Measurements from ENCODE around the gene PARD3B.

The PARD3B gene

GRCh38 chr2:205651719-205652118 is 1106.4 kb downstream of the PARD3B start:
- no peak overlapping the region for H3K4me3 ChIP-seq (ENCODE audit: low read depth, low read length)
- no peak for DNase-seq (ENCODE audit: low read depth)
- TF ChIP-seq MAX (IDR thresholded peaks at IDR 0.05; ENCODE audit: low read depth, low read length) (no peak), CTCF (IDR thresholded peaks at IDR 0.05; ENCODE audit: low read depth, low read length) (no peak), POLR2A (IDR thresholded peaks at IDR 0.05; ENCODE audit: extremely low read depth, insufficient read length) (no peak), MYC (IDR thresholded peaks at IDR 0.05; ENCODE audit: low read depth, low read length) (no peak)

- TF ChIP-seq CTCF (IDR thresholded peaks at IDR 0.05; ENCODE audit: low read depth, low read length) = no peak
- TF ChIP-seq MAX (IDR thresholded peaks at IDR 0.05; ENCODE audit: low read depth, low read length) = no peak
- no peak for TF ChIP-seq POLR2A (IDR thresholded peaks at IDR 0.05; ENCODE audit: extremely low read depth, insufficient read length)
- no peak for TF ChIP-seq MYC (IDR thresholded peaks at IDR 0.05; ENCODE audit: low read depth, low read length)
- no peak for DNase-seq (ENCODE audit: low read depth)
- H3K4me3 ChIP-seq (ENCODE audit: low read depth, low read length) = no peak overlapping the region
These were observed 1109.8 kb downstream of the PARD3B start for GRCh38 chr2:205654878-205655605.

GRCh38 chr2:205655779-205656456 is 1110.6 kb downstream of the PARD3B start:
- TF ChIP-seq MAX (IDR thresholded peaks at IDR 0.05; ENCODE audit: low read depth, low read length) = no peak
- no peak for TF ChIP-seq MYC (IDR thresholded peaks at IDR 0.05; ENCODE audit: low read depth, low read length)
- no peak for TF ChIP-seq CTCF (IDR thresholded peaks at IDR 0.05; ENCODE audit: low read depth, low read length)
- no peak for TF ChIP-seq POLR2A (IDR thresholded peaks at IDR 0.05; ENCODE audit: extremely low read depth, insufficient read length)
- DNase-seq (ENCODE audit: low read depth) = no peak
- no peak overlapping the region for H3K4me3 ChIP-seq (ENCODE audit: low read depth, low read length)

- DNase-seq (ENCODE audit: low read depth) = no peak
- no peak overlapping the region for H3K4me3 ChIP-seq (ENCODE audit: low read depth, low read length)
- TF ChIP-seq CTCF (IDR thresholded peaks at IDR 0.05; ENCODE audit: low read depth, low read length) = no peak
- no peak for TF ChIP-seq POLR2A (IDR thresholded peaks at IDR 0.05; ENCODE audit: extremely low read depth, insufficient read length)
- TF ChIP-seq MAX (IDR thresholded peaks at IDR 0.05; ENCODE audit: low read depth, low read length) = no peak
- no peak for TF ChIP-seq MYC (IDR thresholded peaks at IDR 0.05; ENCODE audit: low read depth, low read length)
These were observed 1111.2 kb downstream of the PARD3B start for GRCh38 chr2:205656461-205656860.

GRCh38 chr2:205656941-205657340 is 1111.7 kb downstream of the PARD3B start:
- TF ChIP-seq POLR2A (IDR thresholded peaks at IDR 0.05; ENCODE audit: extremely low read depth, insufficient read length) (no peak), MAX (IDR thresholded peaks at IDR 0.05; ENCODE audit: low read depth, low read length) (no peak), CTCF (IDR thresholded peaks at IDR 0.05; ENCODE audit: low read depth, low read length) (no peak), MYC (IDR thresholded peaks at IDR 0.05; ENCODE audit: low read depth, low read length) (no peak)
- no peak overlapping the region for H3K4me3 ChIP-seq (ENCODE audit: low read depth, low read length)
- no peak for DNase-seq (ENCODE audit: low read depth)
